Smooth muscle cell (in vitro differentiated cells): ENCODE data around the gene SLC46A2. TPM values are rescaled to one million over a fixed set of nuclear protein-coding genes. Genes with fewer than 3 reads are reported as not detected.

Experiments
- DNase-seq: peaks from one replicate; lab custom pipeline; 2025; ENCODE audit not compliant: unreplicated experiment; lab: John Stamatoyannopoulos, UW
- H2AFZ ChIP-seq: fragments of 200-600 bp; sonication (generic); 2 replicates; pipeline ENCODE4 v1.6.0; 2016; ENCODE audit warnings: antibody characterized with exemption, low read depth, mild to moderate bottlenecking
- H3F3A ChIP-seq: fragments of 200-600 bp; sonication (generic); 2 replicates; pipeline ENCODE4 v1.6.0; 2017; ENCODE audit warnings: antibody characterized with exemption, low read depth
- H3K27ac ChIP-seq: fragments of 200-600 bp; sonication (generic); 2 replicates; pipeline ENCODE4 v1.5.1; 2016; ENCODE audit warnings: low read depth, mild to moderate bottlenecking
- H3K27me3 ChIP-seq: fragments of 200-600 bp; sonication (generic); 2 replicates; pipeline ENCODE4 v1.6.1; 2016; ENCODE audit warnings: low read depth, mild to moderate bottlenecking
- H3K36me3 ChIP-seq: fragments of 200-600 bp; sonication (generic); 2 replicates; pipeline ENCODE4 v1.5.1; 2016; ENCODE audit warnings: low read depth
- H3K4me1 ChIP-seq: fragments of 200-600 bp; sonication (generic); 2 replicates; pipeline ENCODE4 v1.5.1; 2016; ENCODE audit warnings: low read depth
- H3K4me2 ChIP-seq: fragments of 200-600 bp; sonication (generic); 2 replicates; pipeline ENCODE4 v1.6.0; 2016; ENCODE audit warnings: mild to moderate bottlenecking
- H3K4me3 ChIP-seq: fragments of 200-600 bp; sonication (generic); 2 replicates; pipeline ENCODE4 v1.5.1; 2016; ENCODE audit warnings: mild to moderate bottlenecking
- H3K79me2 ChIP-seq: fragments of 200-600 bp; sonication (generic); 2 replicates; pipeline ENCODE4 v1.6.0; 2016; ENCODE audit warnings: low read depth, mild to moderate bottlenecking
- H3K9ac ChIP-seq: fragments of 200-600 bp; sonication (generic); 2 replicates; pipeline ENCODE4 v1.6.0; 2016; ENCODE audit warnings: low read depth
- H3K9me3 ChIP-seq: fragments of 200-600 bp; sonication (generic); replicated peaks from 2 replicates; pipeline ENCODE4 v1.5.1; 2016; ENCODE audit warnings: low read depth
- H4K20me1 ChIP-seq: fragments of 200-600 bp; sonication (generic); 2 replicates; pipeline ENCODE4 v1.6.0; 2016; ENCODE audit warnings: low read depth
- WGBS: methylation state at CpG from one replicate; pipeline ENCODE4 v1.1.7; 2016; ENCODE audit warnings: low lambda C conversion rate; 5-methylcytosine and 5-hydroxymethylcytosine counted together
- polyA plus RNA-seq: library from polyadenylated mRNA; unstranded; fragments of >200 nt; fragmentation: Nextera tagmentation; extraction: Ambion mirVana; gene quantifications from 2 replicates; pipeline ENCODE4 v1.2.1, GENCODE V29; 2016
- total RNA-seq: library from RNA; depleted of rRNA; stranded (reverse); fragments of >200 nt; gene quantifications from 2 replicates; pipeline ENCODE4 v1.2.3, GENCODE V29; 2014
- TF ChIP-seq, protein P1 (sequence below): fragments of 200-600 bp; sonication (generic); IDR thresholded peaks from 2 replicates; pipeline ENCODE4 v1.5.1; 2017; ENCODE audit warnings: borderline replicate concordance, mild to moderate bottlenecking, antibody characterized with exemption; ENCODE audit not compliant: insufficient read depth, poor library complexity, severe bottlenecking

The SLC46A2 gene
- total and polyA plus RNA-seq, 2 experiments from 2014 or later = not detected

DNA sequence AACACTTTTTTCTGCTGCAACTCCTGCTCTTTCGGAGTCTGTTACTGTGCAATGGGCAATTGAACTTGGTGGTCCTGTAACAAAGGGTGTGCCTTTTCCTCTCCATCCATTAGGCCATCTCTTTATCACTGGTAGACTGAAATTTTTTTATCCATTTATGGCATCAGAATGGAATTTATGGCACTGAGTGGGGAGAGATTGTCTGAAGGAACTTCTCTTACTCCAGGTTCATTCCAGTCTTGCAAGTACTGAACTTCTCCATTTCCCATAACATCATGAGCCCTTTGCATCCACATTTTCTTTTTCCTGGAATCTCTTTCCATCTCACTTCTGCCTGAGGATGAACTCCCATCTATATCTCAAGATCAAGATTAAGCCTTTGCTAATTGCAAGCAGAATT is 10.0 kb downstream of the SLC46A2 start:
- Histone ChIP-seq H4K20me1 (no peaks in the 10 kb centered on the region), H3F3A (peaks cover 6% of the 10 kb centered on the region), H2AFZ (no peak overlapping the region), H3K27ac (no peak overlapping the region), H3K9me3 (no peaks in the 10 kb centered on the region), H3K27me3 (no peaks in the 10 kb centered on the region), H3K4me2 (no peak overlapping the region), H3K79me2 (no peaks in the 10 kb centered on the region), H3K4me1 (peaks cover 3% of the 10 kb centered on the region), H3K4me3 (no peak overlapping the region), H3K36me3 (no peaks in the 10 kb centered on the region), H3K9ac (no peak overlapping the region)
- WGBS = 100% methylated on average over 1 of the region's 1 CpG
- no peak for DNase-seq
- TF ChIP-seq, protein P1, sequence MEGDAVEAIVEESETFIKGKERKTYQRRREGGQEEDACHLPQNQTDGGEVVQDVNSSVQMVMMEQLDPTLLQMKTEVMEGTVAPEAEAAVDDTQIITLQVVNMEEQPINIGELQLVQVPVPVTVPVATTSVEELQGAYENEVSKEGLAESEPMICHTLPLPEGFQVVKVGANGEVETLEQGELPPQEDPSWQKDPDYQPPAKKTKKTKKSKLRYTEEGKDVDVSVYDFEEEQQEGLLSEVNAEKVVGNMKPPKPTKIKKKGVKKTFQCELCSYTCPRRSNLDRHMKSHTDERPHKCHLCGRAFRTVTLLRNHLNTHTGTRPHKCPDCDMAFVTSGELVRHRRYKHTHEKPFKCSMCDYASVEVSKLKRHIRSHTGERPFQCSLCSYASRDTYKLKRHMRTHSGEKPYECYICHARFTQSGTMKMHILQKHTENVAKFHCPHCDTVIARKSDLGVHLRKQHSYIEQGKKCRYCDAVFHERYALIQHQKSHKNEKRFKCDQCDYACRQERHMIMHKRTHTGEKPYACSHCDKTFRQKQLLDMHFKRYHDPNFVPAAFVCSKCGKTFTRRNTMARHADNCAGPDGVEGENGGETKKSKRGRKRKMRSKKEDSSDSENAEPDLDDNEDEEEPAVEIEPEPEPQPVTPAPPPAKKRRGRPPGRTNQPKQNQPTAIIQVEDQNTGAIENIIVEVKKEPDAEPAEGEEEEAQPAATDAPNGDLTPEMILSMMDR = no peak

DNA sequence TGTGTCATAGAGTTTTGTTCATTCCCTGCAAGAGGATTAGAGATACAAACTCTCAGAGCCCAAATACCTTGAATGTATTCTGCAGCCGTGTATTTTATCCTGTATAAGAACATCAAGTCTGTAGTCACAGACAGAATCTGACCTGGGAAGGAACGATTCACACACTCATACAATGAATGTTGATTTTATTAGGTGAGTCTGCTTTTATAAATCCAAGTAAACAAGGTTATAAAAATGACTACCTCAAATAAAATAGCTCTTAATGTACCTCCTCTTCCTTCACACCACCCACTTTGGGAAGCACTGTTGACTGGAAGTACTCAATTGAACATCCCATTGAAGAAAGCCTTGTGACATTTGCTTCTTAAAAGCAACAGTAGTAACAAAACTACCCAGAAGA is 11.9 kb downstream of the SLC46A2 start:
- peaks cover under 1% of the 10 kb centered on the region for H3F3A ChIP-seq
- DNase-seq = no peak
- H3K9ac ChIP-seq = no peak overlapping the region
- TF ChIP-seq, protein P1 = no peak
- no peaks in the 10 kb centered on the region for H3K27me3 ChIP-seq
- 93% methylated on average over 2 of the region's 2 CpGs for WGBS
- no peak overlapping the region for H3K4me2 ChIP-seq
- no peaks in the 10 kb centered on the region for H3K4me1 ChIP-seq
- H3K79me2 ChIP-seq = no peaks in the 10 kb centered on the region
- no peaks in the 10 kb centered on the region for H4K20me1 ChIP-seq
- no peaks in the 10 kb centered on the region for H3K9me3 ChIP-seq
- no peak overlapping the region for H2AFZ ChIP-seq
- no peak overlapping the region for H3K4me3 ChIP-seq
- H3K36me3 ChIP-seq = no peaks in the 10 kb centered on the region
- no peak overlapping the region for H3K27ac ChIP-seq

DNA sequence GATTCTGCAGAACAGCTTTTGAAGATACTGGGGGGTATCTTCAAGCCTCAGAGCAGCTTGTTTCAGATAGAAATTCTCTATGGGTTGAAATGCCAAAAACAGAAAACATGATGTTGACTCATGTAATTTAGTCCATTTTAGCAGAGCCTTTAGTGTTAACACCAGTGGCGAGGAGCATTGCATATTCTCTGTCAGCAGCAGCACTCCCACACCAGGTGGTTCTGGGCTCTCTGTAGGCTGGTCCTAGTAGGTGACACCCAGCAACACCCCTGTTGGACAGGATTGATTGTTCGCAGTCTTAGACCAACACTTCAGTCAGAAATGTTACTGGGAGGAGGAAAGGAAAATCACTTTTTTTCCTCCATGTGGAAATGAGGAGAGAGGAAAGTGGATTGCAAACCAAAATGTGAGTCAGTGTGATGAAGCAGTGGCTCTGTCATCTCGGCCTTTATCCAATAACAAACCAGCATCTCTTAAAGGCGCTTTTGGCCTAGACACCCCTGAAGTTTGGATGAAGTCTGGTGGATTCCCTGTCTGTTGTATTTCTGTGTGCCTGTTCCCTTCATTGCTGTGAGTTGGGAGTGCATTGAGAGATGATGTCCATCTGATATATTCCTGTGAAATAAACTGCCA is 16.8 kb downstream of the SLC46A2 start:
- H3K36me3 ChIP-seq = no peaks in the 10 kb centered on the region

DNA sequence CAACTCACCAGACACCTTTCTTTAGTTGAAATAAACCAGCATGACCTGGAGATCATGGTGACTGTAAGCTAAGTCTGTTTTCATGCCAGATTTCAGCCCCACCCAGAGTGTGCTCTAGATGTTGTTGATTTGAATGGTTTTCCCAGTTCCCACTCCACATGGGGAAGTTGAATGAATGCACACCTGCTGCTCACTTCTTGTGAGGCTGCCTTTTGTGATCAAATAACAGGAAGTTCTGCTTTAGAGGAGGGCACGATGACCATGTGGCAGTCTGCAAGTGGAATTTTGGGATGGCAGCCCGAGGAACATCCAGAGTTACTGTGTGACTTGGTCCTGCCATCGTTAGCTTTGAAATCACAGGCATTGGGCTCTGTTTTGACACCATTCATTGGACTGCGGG is 18.7 kb downstream of the SLC46A2 start:
- TF ChIP-seq, protein P1 = no peak
- no peaks in the 10 kb centered on the region for H3K27me3 ChIP-seq
- H3K4me2 ChIP-seq = no peak overlapping the region
- H3K36me3 ChIP-seq = no peaks in the 10 kb centered on the region
- no peaks in the 10 kb centered on the region for H3K79me2 ChIP-seq
- H3K27ac ChIP-seq = no peak overlapping the region
- no peak overlapping the region for H3K4me3 ChIP-seq
- no peak for DNase-seq
- no peak overlapping the region for H3K9ac ChIP-seq
- H2AFZ ChIP-seq = no peak overlapping the region
- no peaks in the 10 kb centered on the region for H3F3A ChIP-seq
- no peaks in the 10 kb centered on the region for H3K9me3 ChIP-seq
- no peaks in the 10 kb centered on the region for H3K4me1 ChIP-seq
- WGBS = 71% methylated on average over 4 of the region's 4 CpGs
- H4K20me1 ChIP-seq = no peaks in the 10 kb centered on the region

More for the DNA sequence above, 16.8 kb downstream of the SLC46A2 start:
- DNase-seq = no peak
- Histone ChIP-seq H3K4me1 (no peaks in the 10 kb centered on the region), H3K4me2 (no peak overlapping the region), H4K20me1 (no peaks in the 10 kb centered on the region), H3F3A (no peaks in the 10 kb centered on the region), H3K27me3 (no peaks in the 10 kb centered on the region), H3K9me3 (no peaks in the 10 kb centered on the region), H3K9ac (no peak overlapping the region), H3K4me3 (no peak overlapping the region), H2AFZ (no peak overlapping the region), H3K27ac (no peak overlapping the region), H3K79me2 (no peaks in the 10 kb centered on the region)
- WGBS = 94% methylated on average over 4 of the region's 4 CpGs
- TF ChIP-seq, protein P1 = no peak
